Measurements from ENCODE around the gene TRPM3.

DNA sequence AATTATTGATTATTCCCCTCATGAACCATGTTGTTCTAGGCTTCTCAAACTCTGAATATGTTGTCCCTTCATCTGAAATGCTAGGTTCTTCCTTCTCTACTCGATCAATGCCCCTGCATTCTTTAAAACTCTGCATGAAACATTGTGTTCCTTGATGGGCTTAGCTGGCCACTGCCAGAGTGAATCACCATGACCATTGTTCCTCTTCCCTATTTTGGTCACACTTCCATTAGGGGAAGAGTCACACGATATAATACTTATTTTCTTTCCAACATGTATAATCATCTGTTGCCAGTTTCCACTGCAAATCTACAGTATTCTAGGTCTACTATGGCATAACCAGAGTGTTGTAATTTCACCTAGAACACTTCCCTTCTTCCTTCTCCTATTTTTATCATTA lies 247.9 kb downstream of the TRPM3 start:
- TF ChIP-seq, protein P1, sequence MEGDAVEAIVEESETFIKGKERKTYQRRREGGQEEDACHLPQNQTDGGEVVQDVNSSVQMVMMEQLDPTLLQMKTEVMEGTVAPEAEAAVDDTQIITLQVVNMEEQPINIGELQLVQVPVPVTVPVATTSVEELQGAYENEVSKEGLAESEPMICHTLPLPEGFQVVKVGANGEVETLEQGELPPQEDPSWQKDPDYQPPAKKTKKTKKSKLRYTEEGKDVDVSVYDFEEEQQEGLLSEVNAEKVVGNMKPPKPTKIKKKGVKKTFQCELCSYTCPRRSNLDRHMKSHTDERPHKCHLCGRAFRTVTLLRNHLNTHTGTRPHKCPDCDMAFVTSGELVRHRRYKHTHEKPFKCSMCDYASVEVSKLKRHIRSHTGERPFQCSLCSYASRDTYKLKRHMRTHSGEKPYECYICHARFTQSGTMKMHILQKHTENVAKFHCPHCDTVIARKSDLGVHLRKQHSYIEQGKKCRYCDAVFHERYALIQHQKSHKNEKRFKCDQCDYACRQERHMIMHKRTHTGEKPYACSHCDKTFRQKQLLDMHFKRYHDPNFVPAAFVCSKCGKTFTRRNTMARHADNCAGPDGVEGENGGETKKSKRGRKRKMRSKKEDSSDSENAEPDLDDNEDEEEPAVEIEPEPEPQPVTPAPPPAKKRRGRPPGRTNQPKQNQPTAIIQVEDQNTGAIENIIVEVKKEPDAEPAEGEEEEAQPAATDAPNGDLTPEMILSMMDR (IDR thresholded peaks at IDR 0.05; ENCODE audit: low read length), result no peak
- no peak for TF ChIP-seq EZH2 (optimal IDR thresholded peaks at IDR 0.05; ENCODE audit: low read depth, low read length)
